DLD1 (cell line): ENCODE data around the gene SOX12.

ENCODE experiments used
- in situ Hi-C: cut with HindIII; loops from 2 replicates; pipeline ENCODE4 v1.10.0; 2017; ENCODE audit warnings: low sequenced_read_pairs

The SOX12 gene

DNA sequence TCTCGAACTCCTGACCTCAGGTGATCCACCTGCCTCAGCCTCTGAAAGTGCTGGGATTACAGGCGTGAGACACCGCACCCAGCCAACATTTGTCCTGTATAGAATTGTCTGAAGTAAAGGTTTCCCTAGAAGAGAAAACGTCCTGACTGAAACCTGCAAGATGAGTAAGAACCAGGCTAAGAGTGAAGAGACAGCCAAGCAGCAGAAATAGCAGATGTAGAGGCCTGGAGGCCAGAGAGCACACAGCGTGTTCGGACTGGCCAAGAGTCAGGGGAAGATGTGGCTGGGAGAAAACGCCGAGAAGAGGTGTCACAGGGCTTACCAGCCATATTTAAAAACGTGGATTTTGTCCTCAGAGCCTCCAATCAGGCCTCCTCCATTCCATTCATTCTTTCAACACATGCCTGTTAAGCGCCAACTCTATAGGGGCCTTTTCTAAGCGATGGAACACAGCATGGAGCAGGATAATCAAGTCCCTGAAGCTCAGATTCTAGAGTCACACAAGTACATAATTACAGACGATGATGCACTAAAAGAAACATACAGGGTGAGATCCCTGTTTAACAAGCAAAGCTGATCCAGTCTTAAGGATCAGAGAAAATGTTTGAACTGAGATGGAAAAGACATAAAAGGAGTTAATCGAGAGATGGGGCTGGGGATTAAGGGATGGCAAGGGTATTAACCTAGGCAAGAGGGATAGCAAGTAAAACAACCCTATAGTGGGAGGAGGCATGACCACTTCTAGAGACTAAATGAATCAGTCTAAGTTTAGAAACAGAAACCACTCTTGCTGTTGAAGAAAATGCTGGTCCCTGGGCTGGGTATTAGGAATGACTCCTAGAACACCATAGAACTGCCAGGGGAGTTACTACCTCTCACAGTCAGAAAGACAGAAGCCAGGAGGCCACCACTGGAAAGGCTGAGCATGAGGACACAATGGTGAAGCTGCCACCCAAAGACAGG, 23.2 kb upstream of the SOX12 start:
- in situ Hi-C loops = no loop called here

- in situ Hi-C loops = no loop called here
Measured at GRCh38 chr20:305745-306144, 19.6 kb upstream of the SOX12 start.

DNA sequence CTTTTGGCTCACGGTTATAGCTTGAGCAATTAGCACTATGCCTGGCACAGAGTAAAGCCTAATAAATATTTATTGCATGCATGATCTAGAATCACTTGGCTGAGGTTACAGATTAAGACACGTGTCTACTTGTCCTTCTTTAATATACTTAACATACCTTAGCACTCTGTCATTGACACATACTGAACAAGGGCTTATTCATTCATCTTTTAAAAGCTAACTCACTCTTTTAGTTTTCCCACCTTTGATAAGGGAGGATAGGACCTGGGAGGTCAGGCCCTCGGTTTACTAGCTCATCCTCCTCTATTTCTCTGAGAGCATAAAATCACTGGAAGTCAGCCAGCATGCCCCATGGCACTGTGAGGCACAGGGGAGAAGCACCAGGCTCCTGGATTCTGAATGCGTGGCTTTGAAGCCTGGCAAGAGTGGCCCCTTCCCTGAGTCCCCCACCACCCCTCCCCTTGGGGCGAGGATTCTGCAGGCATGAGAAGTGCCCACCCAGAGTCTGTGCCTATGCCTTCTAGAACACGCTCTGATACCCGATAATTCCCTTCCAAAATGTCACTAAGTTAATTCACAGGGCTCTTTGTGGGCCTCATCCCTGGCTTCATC, 16.8 kb upstream of the SOX12 start:
- in situ Hi-C loops = no loop called here

GRCh38 chr20:309306-309840, 16.0 kb upstream of the SOX12 start:
- in situ Hi-C loops = no loop called here

DNA sequence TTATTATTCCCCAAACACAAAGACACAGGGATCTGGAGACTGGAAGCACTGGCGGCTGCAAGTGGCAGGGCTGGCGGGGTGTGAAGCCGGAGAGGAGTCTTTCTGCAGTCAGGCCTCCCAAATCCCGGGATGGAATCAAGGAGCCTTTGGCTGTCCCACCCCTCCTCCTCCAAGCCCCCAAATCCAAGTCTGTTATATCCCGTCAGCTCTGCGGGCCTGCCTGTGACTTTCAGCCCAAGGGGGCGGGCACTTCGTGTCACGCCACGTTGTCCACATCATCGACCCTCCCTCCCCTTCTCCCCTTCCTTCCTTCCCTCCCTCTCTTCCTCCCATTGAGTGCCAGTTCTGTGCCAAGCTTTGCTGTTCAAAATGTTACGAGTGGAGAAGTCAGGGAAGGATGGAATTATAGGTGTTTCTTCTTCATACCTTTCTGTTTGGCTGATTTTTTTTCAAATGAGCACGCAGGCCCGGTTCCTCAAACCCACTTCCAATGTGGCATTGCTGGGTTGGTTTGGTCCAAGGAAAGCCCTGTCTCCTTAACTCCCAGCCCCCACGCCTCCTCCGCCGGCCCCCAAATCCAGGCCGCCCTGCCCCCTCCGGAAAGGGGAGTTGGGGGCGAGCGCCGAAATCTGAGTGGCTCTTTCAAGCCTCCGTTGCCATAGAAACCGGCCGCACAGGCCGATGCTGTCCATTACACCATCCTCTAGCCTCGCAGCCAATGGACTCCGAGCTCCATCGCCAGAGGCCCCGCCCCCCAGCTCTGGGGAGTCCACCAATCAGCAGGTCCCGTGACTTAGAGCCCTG, 15.3 kb upstream of the SOX12 start:
- in situ Hi-C loops = no loop called here

DNA sequence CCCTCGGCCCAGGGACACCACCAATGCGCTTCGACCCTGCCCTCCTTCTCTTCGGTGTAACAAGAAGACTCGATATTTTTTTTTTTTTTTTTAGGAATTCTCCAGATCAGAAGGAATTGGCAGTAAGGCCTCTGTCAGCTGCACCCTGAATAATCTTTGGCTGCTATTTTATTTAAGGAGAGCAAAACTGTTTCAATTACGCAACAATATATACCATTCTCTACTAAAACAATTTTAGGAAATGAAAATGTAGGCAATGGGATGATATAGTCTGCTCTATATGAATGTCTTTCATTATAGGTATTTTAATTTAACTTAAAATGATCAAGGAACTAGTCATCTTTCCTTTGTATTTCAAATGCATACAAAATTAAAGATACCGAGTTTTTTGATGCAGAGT, 14.7 kb upstream of the SOX12 start:
- in situ Hi-C loops = no loop called here

- in situ Hi-C loops = no loop called here
Measured at GRCh38 chr20:311609-312008, 13.7 kb upstream of the SOX12 start.

- in situ Hi-C loops = no loop called here
Measured at GRCh38 chr20:312067-312466, 13.3 kb upstream of the SOX12 start.

DNA sequence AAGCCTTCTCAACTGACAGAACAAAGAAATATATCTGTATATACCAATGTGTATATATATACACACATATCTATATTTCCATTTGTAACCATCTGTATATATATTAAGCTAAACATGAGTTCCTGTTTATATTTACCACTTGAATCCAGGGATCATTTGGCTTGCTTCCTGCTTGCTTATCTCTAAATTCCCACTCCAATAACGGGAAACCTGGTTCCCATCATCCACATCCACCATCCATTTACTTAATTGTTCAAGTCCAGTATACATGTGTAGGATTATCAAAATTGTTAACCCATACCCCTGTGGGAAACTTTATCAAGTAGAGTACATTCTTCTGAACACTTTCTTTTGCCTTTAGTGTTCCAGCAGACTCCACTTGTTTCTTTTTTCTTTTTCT, 12.5 kb upstream of the SOX12 start:
- in situ Hi-C loops = no loop called here

DNA sequence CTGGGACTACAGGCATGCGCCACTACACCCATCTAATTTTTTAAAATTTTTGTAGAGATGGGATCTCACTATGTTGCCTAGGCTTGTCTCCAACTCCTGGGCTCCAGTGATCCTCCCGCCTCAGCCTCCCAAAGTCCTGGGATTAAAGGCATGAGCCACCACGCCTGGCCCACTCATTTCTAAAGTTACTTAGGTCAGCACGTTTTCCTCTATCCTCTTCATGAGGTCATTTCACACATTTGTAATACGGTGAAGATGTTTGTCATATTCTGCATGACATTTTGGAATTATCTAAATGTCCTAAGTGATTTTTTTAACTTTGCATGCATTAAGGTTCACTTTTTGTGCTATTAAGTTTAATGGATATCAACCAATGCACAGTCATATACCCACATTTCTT, 11.9 kb upstream of the SOX12 start:
- in situ Hi-C loops = no loop called here

GRCh38 chr20:313948-314347, 11.4 kb upstream of the SOX12 start:
- in situ Hi-C loops = no loop called here

- in situ Hi-C loops = no loop called here
Measured at GRCh38 chr20:316316-317068, 8.9 kb upstream of the SOX12 start.

DNA sequence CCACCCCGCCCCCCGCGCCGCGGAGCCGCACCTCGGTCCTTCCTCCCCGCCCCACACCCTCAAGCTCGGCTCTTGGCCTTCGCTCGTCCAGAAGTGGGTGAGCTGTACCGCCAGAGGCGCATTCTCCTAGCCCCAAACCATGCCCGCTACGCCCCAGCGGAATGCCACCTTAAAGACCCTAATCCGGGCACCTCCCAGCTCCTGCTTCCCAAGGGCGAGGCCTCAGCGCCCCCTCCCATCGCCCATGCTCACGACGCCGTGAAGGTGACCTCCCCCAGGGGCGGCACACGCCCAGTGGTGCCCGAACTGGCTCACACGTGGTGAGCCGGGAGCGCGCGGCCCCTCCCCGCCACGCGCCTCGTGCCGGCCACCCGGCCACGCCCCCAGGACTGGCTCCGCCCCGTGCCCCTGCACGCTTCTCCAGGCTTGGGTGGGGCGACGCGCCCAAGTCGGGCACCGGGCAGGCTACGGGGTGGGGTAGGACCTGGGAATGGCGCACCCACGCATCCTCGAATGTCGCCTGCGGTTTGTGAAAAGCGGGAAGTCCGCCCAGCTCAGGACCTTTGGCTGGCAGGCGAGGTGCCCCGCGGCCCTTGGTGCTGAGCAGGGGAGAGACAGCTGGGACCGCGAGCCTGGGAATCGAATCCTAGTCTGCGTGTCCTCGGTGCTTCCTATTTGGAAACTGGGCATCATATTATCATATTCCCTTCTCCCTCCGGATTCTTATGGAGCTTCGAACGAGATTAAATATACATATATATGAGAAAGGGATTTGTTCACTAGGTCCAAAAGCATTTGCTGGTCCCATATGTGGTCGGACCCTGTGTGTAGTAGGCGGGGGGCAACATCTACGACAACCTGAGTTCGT, 941 bp upstream of the SOX12 start:
- in situ Hi-C loops = no loop called here

- in situ Hi-C loops = no loop called here
Measured at GRCh38 chr20:325889-326644, 715 bp downstream of the SOX12 start.

- in situ Hi-C loops = no loop called here
Measured at GRCh38 chr20:326645-327185, 1.4 kb downstream of the SOX12 start.

GRCh38 chr20:327186-328026, 2.1 kb downstream of the SOX12 start:
- in situ Hi-C loops = no loop called here

- in situ Hi-C loops = no loop called here
Measured at GRCh38 chr20:328027-328974, 2.9 kb downstream of the SOX12 start.
